Measurements from ENCODE around the gene CLDN20.

Gene CLDN20

DNA sequence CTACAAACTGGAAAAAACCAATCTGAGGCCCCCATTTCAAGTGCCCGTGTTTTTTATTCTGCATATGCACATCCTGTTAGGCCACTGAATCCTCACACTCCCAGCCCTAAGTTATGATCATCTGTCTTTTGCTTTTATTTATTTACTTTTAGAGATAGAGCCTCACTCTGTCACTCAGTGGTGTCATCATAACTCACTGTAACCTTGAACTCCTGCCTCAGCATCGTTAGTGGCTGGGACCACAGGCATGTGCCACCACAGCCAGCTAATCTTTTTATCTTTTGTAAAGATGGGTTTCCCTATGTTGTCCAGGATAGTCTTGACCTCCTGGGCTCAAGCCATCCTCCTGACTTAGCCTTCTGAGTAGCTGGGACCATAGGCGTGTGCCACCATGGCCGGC, 29.6 kb upstream of the CLDN20 start:
- TF ChIP-seq, protein P1, sequence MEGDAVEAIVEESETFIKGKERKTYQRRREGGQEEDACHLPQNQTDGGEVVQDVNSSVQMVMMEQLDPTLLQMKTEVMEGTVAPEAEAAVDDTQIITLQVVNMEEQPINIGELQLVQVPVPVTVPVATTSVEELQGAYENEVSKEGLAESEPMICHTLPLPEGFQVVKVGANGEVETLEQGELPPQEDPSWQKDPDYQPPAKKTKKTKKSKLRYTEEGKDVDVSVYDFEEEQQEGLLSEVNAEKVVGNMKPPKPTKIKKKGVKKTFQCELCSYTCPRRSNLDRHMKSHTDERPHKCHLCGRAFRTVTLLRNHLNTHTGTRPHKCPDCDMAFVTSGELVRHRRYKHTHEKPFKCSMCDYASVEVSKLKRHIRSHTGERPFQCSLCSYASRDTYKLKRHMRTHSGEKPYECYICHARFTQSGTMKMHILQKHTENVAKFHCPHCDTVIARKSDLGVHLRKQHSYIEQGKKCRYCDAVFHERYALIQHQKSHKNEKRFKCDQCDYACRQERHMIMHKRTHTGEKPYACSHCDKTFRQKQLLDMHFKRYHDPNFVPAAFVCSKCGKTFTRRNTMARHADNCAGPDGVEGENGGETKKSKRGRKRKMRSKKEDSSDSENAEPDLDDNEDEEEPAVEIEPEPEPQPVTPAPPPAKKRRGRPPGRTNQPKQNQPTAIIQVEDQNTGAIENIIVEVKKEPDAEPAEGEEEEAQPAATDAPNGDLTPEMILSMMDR (IDR thresholded peaks at IDR 0.05) = no peak
- TF ChIP-seq ZFX (IDR thresholded peaks at IDR 0.05; ENCODE audit: borderline replicate concordance) = no peak
- no peak overlapping the region for H3K27ac ChIP-seq

DNA sequence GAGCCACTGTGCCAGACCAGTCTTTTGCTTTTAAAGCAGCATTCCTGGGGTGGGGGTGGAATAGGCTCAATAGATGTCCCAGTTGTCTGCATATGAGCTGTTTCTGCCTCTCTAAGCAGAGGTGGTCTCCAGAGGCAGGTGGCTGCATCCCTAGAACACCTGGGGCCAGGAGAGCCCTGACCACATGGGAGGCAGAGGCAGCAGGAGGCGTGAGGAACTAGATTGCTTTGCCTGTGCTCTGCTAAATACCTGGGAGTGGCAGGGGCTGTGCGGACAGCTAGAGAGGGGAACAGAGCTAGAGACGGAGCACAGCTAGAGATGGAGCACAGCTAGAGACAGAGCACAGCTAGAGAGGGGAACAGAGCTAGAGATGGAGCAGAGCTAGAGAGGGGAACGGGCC, 29.1 kb upstream of the CLDN20 start:
- TF ChIP-seq, protein P1 (IDR thresholded peaks at IDR 0.05) = no peak
- TF ChIP-seq ZFX (IDR thresholded peaks at IDR 0.05; ENCODE audit: borderline replicate concordance) = no peak
- no peak overlapping the region for H3K27ac ChIP-seq

DNA sequence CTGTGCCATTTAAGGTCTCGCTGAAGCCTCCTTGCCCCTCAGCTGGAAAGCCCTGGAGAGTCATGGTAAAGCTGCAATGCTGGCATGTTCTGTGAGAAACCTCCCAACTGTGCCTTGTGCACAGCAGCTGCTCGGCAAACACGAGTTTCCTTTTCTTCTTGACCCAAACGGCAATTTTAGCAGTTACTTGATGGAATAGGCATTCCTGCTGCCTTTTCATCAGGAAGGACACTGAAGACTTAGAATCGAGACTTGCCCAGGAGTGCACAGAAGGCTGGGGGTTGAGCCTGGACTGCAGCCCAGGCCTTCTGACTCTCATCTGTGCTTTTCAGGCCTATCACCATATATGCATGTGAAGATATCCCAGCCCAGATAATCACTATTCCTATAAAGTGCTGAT, 28.7 kb upstream of the CLDN20 start:
- no peak overlapping the region for H3K27ac ChIP-seq
- TF ChIP-seq ZFX (IDR thresholded peaks at IDR 0.05; ENCODE audit: borderline replicate concordance) = no peak
- TF ChIP-seq, protein P1 (IDR thresholded peaks at IDR 0.05) = no peak

DNA sequence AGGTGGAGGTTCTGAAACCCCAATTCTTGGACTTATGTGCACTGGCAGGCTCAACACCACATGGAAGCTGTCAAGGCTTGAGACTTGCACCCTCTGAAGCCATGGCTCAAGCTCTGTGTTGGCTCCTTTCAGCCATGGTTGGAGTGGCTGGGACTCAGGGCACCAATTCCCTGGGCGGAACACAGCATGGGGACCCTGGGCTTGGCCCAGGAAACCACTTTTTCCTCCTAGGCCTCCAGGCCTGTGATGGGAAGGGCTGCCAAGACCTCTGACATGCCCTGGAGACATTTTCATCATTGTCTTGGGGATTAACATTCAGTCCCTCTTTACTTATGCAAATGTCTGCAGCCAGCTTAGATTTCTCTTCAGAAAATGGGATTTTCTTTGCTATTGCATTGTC, 26.2 kb upstream of the CLDN20 start:
- H3K27ac ChIP-seq = no peak overlapping the region
- no peak for TF ChIP-seq ZFX (IDR thresholded peaks at IDR 0.05; ENCODE audit: borderline replicate concordance)

DNA sequence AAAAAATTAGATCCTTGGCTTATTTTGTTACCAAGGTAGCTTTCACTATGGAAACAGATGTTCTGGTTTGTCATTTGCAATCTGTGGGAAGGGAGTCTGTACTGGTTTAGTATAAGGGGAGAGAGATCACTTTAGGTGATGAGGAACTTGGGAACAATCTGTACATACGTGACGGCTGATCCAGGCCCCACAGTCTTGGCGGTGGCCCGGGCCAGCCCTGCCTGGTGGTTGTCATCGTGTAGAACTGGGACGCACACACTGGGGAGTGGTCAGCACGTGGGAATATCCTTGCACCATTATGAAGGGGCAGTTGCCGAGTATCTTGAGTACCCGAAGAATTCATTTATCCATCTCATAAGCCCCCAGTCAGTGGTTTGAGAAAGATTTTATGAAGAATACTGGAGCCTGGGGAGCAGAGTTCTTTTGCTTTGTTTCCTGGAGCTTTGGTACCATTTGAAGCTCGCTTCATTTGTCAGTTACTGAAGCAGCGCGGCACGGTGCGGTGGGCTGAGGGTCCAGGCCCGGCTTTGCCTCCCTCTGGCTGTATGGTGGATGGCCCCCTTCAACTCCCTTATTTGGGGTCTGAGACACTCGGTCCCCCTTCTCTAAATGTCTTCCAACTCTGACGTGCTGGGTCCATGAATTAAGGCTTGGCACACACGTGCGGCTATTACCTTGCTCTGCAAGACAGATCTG, 22.8 kb upstream of the CLDN20 start:
- TF ChIP-seq, protein P1 (IDR thresholded peaks at IDR 0.05) = no peak
- no peak for TF ChIP-seq ZFX (IDR thresholded peaks at IDR 0.05; ENCODE audit: borderline replicate concordance)
- H3K27ac ChIP-seq = no peak overlapping the region

DNA sequence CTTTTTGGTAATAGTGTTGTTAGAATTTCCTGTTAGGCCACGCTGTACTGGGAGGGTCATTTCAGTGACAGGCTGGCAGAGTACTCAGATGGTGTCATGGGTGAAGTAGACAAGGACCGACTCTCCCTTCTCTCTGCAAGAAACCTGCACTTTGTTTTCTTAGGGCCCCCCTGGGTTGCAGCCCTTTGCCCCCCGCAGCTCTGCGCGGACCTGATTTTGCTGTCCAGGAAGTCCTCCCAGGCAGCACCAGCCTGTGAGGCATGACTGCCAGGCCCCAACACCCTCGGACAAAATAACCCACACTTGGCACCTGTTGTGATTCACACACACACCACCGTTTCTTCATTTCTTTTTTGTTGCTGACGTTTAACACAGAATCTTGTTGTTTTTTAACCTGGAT, 21.8 kb upstream of the CLDN20 start:
- H3K27ac ChIP-seq = no peak overlapping the region
- no peak for TF ChIP-seq ZFX (IDR thresholded peaks at IDR 0.05; ENCODE audit: borderline replicate concordance)
- TF ChIP-seq, protein P1 (IDR thresholded peaks at IDR 0.05) = no peak

DNA sequence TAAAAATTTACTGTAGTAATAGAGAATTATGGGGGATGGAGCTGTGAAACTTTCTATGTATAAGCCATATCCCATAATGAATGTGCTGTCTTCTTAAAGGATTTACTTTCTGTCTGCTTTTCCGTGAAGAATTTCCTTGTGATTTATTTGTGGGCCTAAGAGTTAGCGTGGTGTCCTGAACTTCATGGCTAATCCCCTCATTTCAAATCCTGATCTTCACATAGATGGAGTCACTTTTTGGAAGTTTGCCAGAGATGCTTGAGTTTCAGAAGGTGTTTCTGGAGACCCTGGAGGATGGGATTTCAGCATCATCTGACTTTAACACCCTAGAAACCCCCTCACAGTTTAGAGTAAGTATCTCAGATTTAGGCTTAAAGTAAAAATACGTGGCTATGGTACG, 19.4 kb upstream of the CLDN20 start:
- no peak overlapping the region for H3K27ac ChIP-seq
- TF ChIP-seq, protein P1 (IDR thresholded peaks at IDR 0.05) = no peak
- no peak for TF ChIP-seq ZFX (IDR thresholded peaks at IDR 0.05; ENCODE audit: borderline replicate concordance)

DNA sequence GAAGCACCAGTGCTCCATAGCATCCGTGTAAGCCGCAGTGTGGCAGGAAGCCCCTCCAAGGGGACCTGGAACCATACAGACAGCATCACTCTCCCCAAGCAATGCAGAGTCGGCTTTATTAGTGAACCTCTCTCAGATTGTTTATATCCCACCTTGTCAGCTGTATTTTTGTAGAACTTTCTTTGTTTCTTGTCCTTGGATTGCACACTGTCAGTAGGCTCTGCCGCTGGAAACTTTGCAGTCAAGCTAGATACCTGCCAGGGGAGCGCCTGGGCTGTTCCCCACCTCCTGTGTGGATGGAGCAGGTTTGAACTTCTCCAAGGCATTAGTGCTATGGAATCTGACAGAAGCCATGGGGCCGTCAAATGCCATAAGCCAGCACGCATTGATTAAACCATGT, 18.6 kb upstream of the CLDN20 start:
- TF ChIP-seq ZFX (IDR thresholded peaks at IDR 0.05; ENCODE audit: borderline replicate concordance) = no peak
- TF ChIP-seq, protein P1 (IDR thresholded peaks at IDR 0.05) = no peak
- no peak overlapping the region for H3K27ac ChIP-seq
